HG02943 (cell line): Measurements from ENCODE around the gene NAIF1.
"Not testable (repeated sequence)": the region's sequence is repeated elsewhere in the genome, so short reads cannot be mapped to it uniquely, and the experiment has no call there.

Experiments
- ATAC-seq: cut with Tn5 transposase; IDR thresholded peaks from one replicate; pipeline ENCODE4 v1.9.1; 2021; ENCODE audit warnings: mild to moderate bottlenecking, low read depth, moderate library complexity; ENCODE audit not compliant: unreplicated experiment

NAIF1 gene

DNA sequence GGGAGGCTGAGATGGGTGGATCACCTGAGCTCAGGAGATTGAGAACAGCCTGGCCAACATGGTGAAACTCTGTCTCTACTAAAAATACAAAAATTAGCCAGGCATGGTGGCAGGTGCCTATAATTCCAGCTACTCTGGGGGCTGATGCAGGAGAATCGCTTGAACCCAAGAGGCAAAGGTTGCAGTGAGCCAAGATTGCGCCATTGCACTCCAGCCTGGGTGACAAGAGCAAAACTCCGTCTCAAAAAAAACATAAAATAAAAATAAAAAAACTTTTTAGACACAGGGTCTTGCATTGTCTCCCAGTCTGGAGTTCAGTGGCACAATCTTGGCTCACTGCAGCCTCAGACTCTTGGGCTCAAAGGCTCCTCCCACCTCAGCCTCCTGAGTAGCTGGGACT is 30.6 kb downstream of the NAIF1 start:
- not testable (repeated sequence) for ATAC-seq

GRCh38 chr9:128034821-128035652 is 32.1 kb downstream of the NAIF1 start:
- no peak for ATAC-seq

DNA sequence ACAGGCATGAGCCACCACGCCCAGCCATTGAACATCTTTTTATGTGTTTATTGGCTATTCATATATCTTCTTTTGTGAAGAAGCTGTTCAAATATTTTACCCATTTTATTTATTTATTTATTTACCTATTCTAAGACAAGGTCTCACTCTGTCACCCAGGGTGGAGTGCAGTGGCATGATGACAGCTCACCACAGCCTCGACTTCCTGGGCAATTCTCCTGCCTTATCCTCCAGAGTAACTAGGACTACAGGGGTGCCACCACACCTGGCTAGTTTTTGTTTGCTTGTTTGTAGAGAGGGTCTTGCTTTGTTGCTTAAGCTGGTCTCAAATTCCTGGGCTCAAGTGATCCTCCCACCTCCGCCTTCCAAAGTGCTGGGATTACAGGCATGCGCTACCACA is 33.5 kb downstream of the NAIF1 start:
- ATAC-seq: no peak

DNA sequence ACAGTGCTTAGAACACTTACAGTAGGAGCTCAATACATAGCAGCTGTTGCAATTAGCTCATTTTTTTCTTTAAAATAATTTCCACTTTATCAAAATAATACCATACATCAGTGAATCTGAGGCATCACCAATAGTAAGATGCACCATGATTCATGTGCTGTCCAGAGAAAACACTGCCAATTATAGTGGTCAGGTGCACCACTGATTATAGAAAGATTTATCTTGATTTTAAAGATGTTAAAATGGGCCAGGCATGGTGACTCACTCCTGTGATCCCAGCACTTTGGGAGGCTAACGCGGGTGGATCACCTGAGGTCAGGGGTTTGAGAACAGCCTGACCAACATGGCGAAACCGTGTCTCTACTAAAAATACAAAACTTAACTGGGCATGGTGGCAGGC is 39.4 kb downstream of the NAIF1 start:
- no peak for ATAC-seq

DNA sequence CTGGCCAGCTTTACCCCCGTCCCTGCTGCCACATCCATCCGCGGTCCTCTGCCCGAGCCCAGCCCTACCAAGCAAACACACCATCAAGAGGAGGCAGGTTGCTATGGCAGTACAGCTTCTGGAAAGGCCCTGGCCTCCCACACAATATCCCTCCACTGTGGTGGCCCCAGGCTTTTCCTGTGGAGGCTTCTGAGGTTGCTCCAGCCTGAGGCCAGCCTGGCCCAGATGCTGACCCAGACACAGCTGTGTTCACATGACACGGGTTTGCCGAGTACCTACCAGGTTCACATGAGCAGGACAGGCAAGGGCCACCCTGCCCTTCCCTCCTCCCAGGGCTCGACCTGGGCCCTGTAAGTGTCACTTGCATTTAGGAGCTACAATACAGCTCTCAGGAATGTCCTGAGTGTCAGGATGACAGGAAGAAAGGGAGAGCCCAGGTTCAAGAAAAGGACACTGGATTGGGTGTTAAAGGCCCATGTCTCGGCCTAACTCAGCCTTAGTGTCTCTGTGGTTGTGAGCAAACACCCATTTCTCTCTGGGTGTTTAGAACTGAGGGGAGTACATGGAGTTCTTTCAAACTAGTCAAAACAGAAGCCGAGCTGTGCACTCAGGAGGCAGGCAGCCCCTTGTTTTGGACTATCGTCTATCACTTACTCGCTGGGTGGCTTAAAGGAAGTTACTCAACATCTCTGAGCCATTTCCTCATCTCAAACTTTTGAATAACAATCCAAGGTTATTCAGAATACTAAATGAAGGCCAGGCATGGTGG is 40.2 kb downstream of the NAIF1 start:
- ATAC-seq: no peak

- ATAC-seq: no peak
Measured at GRCh38 chr9:128026255-128026772, 40.8 kb downstream of the NAIF1 start.

- no peak for ATAC-seq
Measured at GRCh38 chr9:128025736-128026135, 41.4 kb downstream of the NAIF1 start.

- ATAC-seq: no peak
Measured at GRCh38 chr9:128024761-128025308, 42.3 kb downstream of the NAIF1 start.

DNA sequence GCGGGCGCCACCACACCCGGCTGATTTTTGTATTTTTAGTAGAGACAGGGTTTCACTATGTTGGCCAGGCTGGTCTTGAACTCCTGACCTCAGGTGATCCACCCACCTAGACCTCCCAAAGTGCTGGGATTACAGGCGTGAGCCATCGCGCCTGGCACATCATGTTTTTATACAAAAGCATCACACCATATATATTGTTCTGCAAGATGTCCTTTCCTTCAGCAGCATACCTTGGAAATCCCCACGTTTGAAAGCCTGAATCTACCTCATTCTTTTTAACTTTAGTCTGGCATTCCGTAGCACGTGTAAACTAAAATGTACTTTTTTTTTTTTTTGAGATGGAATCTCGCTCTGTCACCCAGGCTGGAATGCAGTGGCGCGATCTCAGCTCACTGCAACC is 43.4 kb downstream of the NAIF1 start:
- not testable (repeated sequence) for ATAC-seq

- no peak for ATAC-seq
Measured at GRCh38 chr9:128022886-128023285, 44.2 kb downstream of the NAIF1 start.

DNA sequence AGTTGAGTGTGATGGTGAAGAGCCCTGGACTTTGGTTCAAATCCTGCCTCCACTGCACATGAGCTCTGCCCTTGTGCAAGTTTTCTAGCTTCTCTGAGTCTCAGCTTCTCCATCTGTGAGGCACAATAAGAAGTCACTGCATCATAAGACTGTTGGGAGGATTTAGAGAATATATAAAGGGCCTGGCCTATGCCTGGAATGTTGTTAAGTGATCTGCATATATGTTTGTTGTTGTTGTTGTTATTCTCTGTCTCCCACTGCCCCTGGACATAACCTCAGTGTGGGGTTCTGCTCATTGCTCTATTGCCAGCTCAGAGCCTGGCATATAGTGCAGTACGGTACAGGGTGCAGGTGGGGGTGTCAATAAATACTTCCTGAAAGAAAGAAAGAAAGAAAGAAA is 46.0 kb downstream of the NAIF1 start:
- no peak for ATAC-seq

DNA sequence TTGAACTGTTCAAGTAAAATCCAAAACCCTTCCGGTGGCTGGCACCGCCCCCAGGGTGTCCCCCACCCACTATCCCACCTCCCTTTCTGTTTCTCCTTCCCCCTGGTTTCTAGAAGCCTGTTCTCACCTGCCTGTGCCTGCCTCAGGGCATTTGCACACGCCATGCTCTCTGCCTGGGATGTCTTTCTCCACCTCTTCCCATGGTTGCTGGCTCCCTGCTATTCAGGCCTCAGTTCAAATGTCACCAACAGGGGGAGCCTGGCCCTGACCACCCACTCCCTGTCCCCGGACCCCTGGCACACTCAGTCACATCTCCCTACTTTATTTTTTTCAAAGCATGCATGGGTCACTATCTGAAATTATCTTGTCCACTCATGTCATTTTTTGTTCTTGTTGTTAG is 46.4 kb downstream of the NAIF1 start:
- ATAC-seq: no peak

DNA sequence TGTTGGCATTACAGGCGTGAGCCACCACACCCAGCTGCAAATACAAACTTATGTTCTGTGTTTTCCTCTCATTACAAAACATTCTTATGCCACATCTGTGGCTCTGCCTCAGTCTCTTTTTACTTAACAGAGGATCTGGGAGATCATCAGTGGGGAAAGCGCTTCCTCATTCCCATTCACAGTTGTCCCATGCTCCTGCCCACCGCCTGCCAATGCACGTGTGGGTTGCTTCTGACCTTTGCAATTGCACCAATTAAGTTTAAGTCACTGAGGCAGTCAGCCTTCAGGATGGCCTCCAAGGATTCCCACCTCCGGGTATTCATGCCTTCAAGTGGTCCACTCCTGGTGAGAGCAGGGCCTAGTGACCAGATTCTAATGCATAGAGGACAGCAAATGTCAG is 51.4 kb downstream of the NAIF1 start:
- ATAC-seq: no peak
